GM12873 (cell line): Measurements from ENCODE around the gene GSTM2.
"Not testable (repeated sequence)": the region's sequence is repeated elsewhere in the genome, so short reads cannot be mapped to it uniquely, and the experiment has no call there.

Experiments
- TF ChIP-seq, protein P1 (sequence below): IDR thresholded peaks from 2 replicates; pipeline ENCODE4 v1.5.1; 2012; ENCODE audit warnings: low read depth, mild to moderate bottlenecking, moderate library complexity, low read length, control low read depth; ENCODE audit not compliant: insufficient read depth; ENCODE audit errors: missing control alignments

GSTM2 gene

DNA sequence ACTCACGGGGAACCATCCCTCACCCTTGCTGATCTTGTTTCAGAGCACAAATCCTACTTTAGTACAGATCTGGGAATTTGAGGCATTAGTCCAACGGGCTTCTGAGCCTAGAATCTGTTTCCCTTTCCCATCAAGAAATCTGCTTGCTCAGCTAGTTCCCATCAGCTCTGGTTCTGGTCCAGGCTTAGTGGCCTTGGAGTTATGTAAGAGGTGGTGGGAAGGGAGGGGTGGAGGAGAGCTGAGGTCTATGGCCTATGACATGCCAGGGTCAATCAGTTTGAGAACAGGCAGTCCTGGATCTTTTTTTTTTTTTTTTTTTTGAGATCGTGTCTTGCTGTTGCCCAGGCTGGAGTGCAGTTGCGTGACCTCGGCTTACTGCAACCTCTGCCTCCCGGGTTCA is 23.9 kb downstream of the GSTM2 start:
- TF ChIP-seq, protein P1, sequence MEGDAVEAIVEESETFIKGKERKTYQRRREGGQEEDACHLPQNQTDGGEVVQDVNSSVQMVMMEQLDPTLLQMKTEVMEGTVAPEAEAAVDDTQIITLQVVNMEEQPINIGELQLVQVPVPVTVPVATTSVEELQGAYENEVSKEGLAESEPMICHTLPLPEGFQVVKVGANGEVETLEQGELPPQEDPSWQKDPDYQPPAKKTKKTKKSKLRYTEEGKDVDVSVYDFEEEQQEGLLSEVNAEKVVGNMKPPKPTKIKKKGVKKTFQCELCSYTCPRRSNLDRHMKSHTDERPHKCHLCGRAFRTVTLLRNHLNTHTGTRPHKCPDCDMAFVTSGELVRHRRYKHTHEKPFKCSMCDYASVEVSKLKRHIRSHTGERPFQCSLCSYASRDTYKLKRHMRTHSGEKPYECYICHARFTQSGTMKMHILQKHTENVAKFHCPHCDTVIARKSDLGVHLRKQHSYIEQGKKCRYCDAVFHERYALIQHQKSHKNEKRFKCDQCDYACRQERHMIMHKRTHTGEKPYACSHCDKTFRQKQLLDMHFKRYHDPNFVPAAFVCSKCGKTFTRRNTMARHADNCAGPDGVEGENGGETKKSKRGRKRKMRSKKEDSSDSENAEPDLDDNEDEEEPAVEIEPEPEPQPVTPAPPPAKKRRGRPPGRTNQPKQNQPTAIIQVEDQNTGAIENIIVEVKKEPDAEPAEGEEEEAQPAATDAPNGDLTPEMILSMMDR, result no peak

DNA sequence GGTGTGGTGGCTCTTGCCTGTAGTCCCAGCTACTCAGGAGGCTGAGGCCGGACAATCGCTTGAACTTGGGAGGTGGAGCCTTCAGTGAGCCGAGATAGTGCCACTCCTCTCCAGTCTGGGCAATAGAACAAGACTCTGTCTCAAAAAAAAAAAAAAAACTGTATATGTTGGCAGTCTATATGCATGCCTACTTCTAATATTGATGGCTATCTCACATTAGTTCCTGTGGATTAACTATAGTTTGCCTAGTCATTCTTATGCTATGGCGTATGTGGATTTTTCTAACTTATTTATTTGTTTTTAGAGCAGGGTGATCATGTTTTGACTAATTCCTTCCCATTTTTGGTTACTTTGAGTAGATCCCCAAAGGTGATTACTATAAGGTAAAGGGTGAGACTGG is 29.2 kb downstream of the GSTM2 start:
- TF ChIP-seq, protein P1, result no peak

DNA sequence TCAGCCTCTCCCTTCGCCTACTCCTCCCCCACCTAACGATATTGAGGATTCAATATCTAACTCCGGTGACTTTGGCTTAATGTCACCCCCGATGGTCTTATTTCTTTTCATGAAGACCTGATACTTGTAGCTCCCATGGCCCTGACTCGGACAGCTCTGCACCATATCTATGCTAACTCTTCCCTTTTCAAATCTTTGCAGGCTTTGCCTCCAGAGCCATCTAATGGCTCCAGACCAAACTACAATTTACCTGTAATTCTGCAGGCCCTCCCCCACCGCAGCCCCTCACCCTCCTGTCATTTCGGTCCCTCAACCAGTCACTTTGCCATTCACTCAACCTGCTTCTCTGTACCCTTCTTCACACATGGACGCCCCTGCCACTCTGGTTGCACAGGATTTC is 36.3 kb downstream of the GSTM2 start:
- TF ChIP-seq, protein P1, result no peak

DNA sequence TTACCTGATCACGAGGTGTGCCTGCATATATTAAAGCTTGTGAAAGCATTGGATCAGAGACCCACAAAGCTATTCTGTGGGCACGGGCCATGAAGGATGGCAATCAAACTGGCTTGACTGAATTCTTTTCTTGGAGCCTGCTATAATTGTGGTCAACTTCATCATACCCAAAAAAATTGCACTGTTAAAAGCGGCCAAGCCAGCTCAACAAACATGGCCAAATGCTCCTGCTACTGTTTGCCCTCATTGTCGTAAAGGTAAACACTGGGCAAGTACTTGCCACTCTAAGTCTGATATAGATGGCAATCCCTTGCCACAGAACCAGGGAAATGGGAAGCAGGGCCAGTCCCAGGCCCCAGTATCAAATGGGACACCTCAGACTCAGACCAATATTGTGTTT is 37.6 kb downstream of the GSTM2 start:
- TF ChIP-seq, protein P1, result no peak

DNA sequence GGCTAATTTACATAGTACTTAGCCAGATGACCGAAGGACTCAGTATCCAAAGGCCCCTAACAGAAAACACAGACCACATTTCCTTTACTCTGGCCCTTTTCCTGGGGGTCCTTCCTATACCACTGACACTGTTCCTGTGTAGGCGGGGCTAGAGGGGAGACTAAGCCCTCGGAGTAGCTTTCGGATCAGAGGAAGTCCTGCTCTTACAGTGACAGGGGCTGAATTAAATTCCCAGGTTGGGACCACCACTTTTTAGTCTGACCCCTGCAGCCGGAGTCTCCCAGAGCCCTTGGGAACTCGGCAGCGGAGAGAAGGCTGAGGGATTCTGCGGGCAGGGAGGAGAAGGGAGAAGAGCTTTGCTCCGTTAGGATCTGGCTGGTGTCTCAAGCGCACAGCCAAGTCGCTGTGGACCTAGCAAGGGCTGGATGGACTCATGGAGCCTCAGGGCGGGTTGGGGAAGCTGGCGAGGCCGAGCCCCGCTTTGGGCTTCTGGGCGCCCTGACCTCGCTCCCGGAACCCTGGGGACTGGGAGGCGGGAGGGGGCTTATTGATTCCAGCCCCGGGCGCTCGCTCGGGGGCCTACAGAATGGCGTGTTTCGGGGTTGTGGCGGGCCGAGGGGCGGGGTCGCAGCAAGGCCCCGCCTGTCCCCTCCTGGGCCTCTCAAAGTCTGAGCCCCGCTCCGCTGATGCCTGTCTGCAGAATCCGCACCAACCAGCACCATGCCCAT is 43.9 kb downstream of the GSTM2 start, which contains the start of gene GSTM5:
Gene GSTM5 (plus strand): TSS at position 659 of the 728 bp plus-strand sequence. CDS start 62 bp downstream, at position 721.
- TF ChIP-seq, protein P1, result not testable (repeated sequence)

DNA sequence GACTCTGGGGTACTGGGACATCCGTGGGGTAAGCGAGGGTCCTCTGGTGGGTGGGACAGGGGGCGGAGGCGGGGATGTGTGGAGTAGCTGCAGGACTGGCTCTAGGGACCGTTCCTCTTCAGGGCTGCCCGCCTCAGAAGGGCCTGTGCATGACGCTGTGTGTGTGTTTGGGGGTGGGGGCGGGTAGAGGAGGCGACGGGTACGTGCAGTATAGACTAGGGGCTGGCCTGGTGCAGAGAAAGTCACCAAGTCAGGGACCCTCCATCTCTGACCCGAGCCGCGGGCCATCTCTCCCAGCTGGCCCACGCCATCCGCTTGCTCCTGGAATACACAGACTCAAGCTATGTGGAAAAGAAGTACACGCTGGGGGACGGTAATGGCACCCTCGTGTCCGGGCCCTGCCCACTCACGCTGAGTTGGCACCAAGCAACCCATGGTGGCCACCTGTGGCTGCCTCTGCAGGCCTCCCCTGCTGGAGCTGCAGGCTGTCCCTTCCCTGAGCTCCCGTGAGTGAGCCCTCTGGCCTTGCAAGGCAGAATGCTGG is 44.5 kb downstream of the GSTM2 start:
- TF ChIP-seq, protein P1, result no peak

DNA sequence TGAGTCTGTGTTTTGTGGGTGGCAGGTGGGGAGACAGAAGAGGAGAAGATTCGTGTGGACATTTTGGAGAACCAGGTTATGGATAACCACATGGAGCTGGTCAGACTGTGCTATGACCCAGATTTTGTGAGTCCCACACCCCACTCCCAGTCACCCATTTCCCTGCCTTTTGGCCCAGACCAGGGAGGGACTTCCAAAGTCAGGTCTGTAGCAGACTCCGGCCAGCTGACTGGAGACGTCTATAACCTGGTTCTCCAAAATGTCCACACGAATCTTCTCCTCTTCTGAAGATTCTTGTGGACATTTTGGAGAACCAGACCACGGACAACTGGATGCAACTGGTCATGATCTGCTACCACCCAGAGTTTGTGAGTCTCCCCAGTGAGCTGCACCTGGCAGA is 45.8 kb downstream of the GSTM2 start:
- TF ChIP-seq, protein P1, result no peak
